Kidney epithelial cell (primary cell): ENCODE results near the gene SIRPA. TPM values are rescaled to one million over a fixed set of nuclear protein-coding genes. Genes with fewer than 3 reads are reported as not detected.

Experiments
- DNase-seq: peaks from one replicate; pipeline ENCODE4 v3.0.0-alpha.2; 2010; ENCODE audit warnings: low read depth
- H3K27me3 ChIP-seq: 2 replicates; pipeline ENCODE4 v1.6.0; 2011; ENCODE audit warnings: low read length; ENCODE audit not compliant: control insufficient read depth, insufficient read depth
- H3K36me3 ChIP-seq: 2 replicates; pipeline ENCODE4 v1.5.1; 2011; ENCODE audit warnings: low read length; ENCODE audit not compliant: control insufficient read depth, insufficient read depth
- H3K4me3 ChIP-seq: 2 replicates; pipeline ENCODE4 v1.5.1; 2011; ENCODE audit warnings: low read depth, mild to moderate bottlenecking, control low read depth, low read length
- CTCF ChIP-seq: IDR thresholded peaks from 2 replicates; pipeline ENCODE4 v1.5.1; 2011; ENCODE audit warnings: mild to moderate bottlenecking, moderate library complexity, low read length, control low read depth, inconsistent platforms; ENCODE audit not compliant: insufficient read depth, poor library complexity, severe bottlenecking
- total RNA-seq: library from RNA; depleted of rRNA; stranded (reverse); fragments of >200 nt; gene quantifications from 2 replicates; pipeline ENCODE4 v1.2.3, GENCODE V29; 2015

SIRPA gene
- total RNA-seq, 1 donor from 2014 or later, result 40.6 TPM

DNA sequence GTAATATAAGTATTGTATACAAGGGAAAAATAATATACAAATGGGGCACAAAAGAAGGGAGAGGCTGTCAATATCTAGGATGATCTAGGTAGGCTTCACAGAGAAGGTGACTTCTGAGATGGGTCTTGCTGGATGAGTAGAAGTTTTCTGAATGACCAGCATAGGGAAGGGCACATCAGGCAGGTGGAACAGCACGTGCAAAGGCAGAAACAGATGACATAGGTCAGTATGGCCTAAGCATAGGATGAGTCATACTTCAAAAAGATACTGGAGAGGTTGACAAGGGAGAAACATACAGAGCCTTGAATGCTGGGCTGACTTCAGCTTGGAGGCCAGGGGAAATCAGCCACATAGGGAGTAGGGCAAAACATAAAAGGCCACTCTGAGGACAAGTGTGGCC is 31.9 kb upstream of the SIRPA start:
- TF ChIP-seq CTCF, result no peak
- Histone ChIP-seq H3K36me3 (no peaks in the 10 kb centered on the region), H3K4me3 (no peak overlapping the region), H3K27me3 (no peaks in the 10 kb centered on the region)
- DNase-seq, result no peak

DNA sequence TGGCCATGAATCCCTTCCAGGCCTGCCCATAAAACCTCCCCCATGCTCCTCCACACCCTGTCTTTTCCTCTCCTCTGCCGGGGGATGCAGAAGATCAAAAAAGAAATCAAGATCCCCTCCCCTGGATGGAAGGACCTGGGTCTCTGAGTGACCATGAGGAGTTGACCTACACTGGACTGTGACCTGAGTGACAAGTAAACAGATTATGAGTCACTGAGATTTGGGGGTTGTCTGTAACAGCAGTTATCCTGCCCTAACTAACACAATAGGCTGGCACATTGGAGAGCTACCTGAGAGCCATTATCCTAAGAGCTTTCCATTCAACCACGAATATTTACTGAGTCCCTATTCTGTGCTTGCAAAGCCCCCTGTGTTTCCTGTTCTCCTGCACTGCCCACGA is 28.4 kb upstream of the SIRPA start:
- no peaks in the 10 kb centered on the region for H3K36me3 ChIP-seq
- TF ChIP-seq CTCF, result no peak
- H3K4me3 ChIP-seq, result no peak overlapping the region
- no peaks in the 10 kb centered on the region for H3K27me3 ChIP-seq
- DNase-seq, result no peak

- Histone ChIP-seq H3K27me3 (no peaks in the 10 kb centered on the region), H3K36me3 (no peaks in the 10 kb centered on the region), H3K4me3 (no peak overlapping the region)
- TF ChIP-seq CTCF, result no peak
- no peak for DNase-seq
These were observed 27.5 kb upstream of the SIRPA start for GRCh38 chr20:1867495-1868260.

DNA sequence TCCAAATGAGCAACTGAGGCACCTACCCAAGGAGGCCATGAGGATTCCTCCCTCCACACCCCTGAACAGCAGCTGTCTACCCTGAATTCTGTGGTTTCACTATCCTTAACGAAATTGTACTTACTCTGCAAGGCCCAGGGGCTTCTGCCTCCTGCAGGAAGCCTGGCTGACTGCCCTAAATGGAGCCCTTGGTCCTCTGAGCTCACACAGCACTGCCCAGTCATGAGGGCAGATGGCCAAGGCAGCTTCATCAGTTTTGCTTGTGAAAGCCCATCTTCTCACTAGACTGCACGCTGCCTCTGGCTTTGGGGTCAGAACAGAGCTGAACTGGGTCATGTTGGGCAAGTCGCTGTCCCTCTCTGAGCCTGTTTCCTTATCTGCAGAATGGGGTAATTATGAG is 26.4 kb upstream of the SIRPA start:
- Histone ChIP-seq H3K36me3 (no peaks in the 10 kb centered on the region), H3K4me3 (no peak overlapping the region), H3K27me3 (no peaks in the 10 kb centered on the region)
- TF ChIP-seq CTCF, result no peak
- DNase-seq, result no peak

DNA sequence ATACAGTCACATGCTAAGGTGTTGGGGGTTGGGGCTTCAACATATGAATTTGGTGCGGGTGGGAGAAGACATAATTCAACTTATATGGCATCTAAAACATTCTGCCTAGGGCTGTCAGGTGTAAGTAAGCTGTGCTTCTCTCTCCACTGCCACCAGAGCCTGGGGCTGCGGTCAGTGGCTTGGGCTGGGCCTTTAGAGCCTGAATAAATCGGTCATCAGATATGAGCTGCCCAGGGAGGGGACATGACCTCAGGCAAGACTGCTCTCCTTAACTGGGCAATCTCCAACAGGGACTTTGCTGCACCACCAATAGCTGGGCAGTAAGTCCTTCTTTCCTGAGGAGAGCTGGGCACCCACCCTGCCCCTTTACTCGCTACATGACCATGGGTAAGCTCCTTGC is 24.9 kb upstream of the SIRPA start:
- no peak for DNase-seq
- TF ChIP-seq CTCF, result no peak
- H3K27me3 ChIP-seq, result no peaks in the 10 kb centered on the region
- H3K4me3 ChIP-seq, result no peak overlapping the region
- H3K36me3 ChIP-seq, result no peaks in the 10 kb centered on the region
